ENCODE data around the gene RBMS1. TPM values are rescaled to one million over a fixed set of nuclear protein-coding genes. Genes with fewer than 3 reads are reported as not detected.

RBMS1 gene
- total and polyA plus RNA-seq, 2 of the 13 experiments (the other 11 are each of a cell fraction or from before 2014, with no cell fraction given): 55.5 to 110 TPM

DNA sequence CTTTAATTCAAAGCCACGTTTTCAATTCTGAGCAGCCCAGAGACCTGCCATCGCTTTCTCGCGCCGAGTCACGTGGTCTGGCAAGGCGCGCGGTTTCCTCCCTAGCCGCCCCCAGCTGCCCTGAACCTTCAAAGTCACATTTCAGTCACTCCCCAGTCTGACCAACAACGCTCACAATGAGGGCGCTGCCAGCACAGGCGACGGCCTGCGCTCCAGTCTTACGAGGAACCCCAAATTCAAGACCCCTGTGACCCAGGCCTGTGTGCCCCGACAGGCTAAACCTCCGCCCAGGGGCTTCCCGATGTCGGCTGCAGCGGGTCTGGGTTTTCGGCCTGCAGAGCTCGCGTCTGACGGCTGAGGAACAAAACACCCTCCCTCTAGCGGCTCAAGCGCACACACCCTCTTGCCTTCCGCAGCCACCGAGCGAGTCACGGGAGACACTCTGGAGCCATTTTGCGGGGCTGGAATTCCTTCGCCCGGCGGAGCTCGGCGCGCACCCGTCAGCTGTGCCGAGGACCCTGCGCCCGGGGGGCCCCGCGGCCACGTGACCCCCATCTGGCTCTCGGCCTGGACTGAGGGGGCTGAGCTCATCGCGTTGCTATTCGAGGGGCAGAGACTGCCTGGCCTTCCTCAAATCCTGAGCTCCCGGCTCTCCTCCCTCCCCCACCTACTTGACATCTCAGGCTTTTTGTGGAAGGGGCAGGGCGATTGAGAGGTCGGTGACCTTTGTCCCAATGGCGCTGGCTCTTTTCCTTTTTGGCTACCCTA, 223.6 kb downstream of the RBMS1 start (continued):
- TF ChIP-seq TFE3 (CRISPR knock-in tag; IDR thresholded peaks at IDR 0.05): peak; percentile 67; the same call in 1 of the 2 replicates
- TF ChIP-seq ZNF382 (CRISPR knock-in tag; IDR thresholded peaks at IDR 0.05; ENCODE audit: borderline replicate concordance): no peak
- TF ChIP-seq FLYWCH1 (CRISPR knock-in tag; IDR thresholded peaks at IDR 0.05): no peak
- TF ChIP-seq, protein P1, sequence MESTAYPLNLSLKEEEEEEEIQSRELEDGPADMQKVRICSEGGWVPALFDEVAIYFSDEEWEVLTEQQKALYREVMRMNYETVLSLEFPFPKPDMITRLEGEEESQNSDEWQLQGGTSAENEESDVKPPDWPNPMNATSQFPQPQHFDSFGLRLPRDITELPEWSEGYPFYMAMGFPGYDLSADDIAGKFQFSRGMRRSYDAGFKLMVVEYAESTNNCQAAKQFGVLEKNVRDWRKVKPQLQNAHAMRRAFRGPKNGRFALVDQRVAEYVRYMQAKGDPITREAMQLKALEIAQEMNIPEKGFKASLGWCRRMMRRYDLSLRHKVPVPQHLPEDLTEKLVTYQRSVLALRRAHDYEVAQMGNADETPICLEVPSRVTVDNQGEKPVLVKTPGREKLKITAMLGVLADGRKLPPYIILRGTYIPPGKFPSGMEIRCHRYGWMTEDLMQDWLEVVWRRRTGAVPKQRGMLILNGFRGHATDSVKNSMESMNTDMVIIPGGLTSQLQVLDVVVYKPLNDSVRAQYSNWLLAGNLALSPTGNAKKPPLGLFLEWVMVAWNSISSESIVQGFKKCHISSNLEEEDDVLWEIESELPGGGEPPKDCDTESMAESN (CRISPR knock-in tag; conservative IDR thresholded peaks at IDR 0.05): peak; percentile 89
- peak; percentile 66 for TF ChIP-seq PTBP1 (IDR thresholded peaks at IDR 0.05; ENCODE audit: low read depth, low read length, poor library complexity, severe bottlenecking)
- TF ChIP-seq, protein P2, sequence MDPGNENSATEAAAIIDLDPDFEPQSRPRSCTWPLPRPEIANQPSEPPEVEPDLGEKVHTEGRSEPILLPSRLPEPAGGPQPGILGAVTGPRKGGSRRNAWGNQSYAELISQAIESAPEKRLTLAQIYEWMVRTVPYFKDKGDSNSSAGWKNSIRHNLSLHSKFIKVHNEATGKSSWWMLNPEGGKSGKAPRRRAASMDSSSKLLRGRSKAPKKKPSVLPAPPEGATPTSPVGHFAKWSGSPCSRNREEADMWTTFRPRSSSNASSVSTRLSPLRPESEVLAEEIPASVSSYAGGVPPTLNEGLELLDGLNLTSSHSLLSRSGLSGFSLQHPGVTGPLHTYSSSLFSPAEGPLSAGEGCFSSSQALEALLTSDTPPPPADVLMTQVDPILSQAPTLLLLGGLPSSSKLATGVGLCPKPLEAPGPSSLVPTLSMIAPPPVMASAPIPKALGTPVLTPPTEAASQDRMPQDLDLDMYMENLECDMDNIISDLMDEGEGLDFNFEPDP (CRISPR knock-in tag; conservative IDR thresholded peaks at IDR 0.05): 0 out of 2 replicates have a peak, but pooled peaks have one; percentile 79
- TF ChIP-seq TP53 (CRISPR knock-in tag; conservative IDR thresholded peaks at IDR 0.05): 0 out of 2 replicates have a peak, but pooled peaks have one; percentile 48
- TF ChIP-seq ELF3 (CRISPR knock-in tag; IDR thresholded peaks at IDR 0.05): 0 out of 2 replicates have a peak, but pooled peaks have one; percentile 5
- no peak; the same call in 1 of the 2 replicates for TF ChIP-seq EEA1 (CRISPR knock-in tag; IDR thresholded peaks at IDR 0.05; ENCODE audit: borderline replicate concordance)
- 0 out of 2 replicates have a peak, but pooled peaks have one; percentile 76 for TF ChIP-seq DZIP1 (CRISPR knock-in tag; IDR thresholded peaks at IDR 0.05)
- TF ChIP-seq ZNF737 (CRISPR knock-in tag; IDR thresholded peaks at IDR 0.05; ENCODE audit: borderline replicate concordance): peak; percentile 53; the same call in 1 of the 2 replicates
- peak; percentile 43 for TF ChIP-seq SKI (IDR thresholded peaks at IDR 0.05; ENCODE audit: partially characterized antibody)
- peak; percentile 65 for TF ChIP-seq MYC (CRISPR knock-in tag; IDR thresholded peaks at IDR 0.05; ENCODE audit: borderline replicate concordance)
- peak; percentile 99 for TF ChIP-seq KDM2A (CRISPR knock-in tag; IDR thresholded peaks at IDR 0.05; ENCODE audit: borderline replicate concordance, low read depth)
- TF ChIP-seq ZNF782 (CRISPR knock-in tag; IDR thresholded peaks at IDR 0.05; ENCODE audit: borderline replicate concordance): peak; percentile 79; the same call in 1 of the 2 replicates
- TF ChIP-seq, protein P3, sequence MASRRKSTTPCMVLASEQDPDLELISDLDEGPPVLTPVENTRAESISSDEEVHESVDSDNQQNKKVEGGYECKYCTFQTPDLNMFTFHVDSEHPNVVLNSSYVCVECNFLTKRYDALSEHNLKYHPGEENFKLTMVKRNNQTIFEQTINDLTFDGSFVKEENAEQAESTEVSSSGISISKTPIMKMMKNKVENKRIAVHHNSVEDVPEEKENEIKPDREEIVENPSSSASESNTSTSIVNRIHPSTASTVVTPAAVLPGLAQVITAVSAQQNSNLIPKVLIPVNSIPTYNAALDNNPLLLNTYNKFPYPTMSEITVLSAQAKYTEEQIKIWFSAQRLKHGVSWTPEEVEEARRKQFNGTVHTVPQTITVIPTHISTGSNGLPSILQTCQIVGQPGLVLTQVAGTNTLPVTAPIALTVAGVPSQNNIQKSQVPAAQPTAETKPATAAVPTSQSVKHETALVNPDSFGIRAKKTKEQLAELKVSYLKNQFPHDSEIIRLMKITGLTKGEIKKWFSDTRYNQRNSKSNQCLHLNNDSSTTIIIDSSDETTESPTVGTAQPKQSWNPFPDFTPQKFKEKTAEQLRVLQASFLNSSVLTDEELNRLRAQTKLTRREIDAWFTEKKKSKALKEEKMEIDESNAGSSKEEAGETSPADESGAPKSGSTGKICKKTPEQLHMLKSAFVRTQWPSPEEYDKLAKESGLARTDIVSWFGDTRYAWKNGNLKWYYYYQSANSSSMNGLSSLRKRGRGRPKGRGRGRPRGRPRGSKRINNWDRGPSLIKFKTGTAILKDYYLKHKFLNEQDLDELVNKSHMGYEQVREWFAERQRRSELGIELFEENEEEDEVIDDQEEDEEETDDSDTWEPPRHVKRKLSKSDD (CRISPR knock-in tag; IDR thresholded peaks at IDR 0.05; ENCODE audit: low read depth): peak; percentile 73; the same call in 1 of the 2 replicates
- TF ChIP-seq POGZ (CRISPR knock-in tag; IDR thresholded peaks at IDR 0.05): peak; percentile 88

Data from HepG2 (cell line).